ENCODE data around the gene ARG1. TPM values are rescaled to one million over a fixed set of nuclear protein-coding genes. Genes with fewer than 3 reads are reported as not detected.

The ARG1 gene
- total RNA-seq, 1 donor from 2014 or later, result not detected

DNA sequence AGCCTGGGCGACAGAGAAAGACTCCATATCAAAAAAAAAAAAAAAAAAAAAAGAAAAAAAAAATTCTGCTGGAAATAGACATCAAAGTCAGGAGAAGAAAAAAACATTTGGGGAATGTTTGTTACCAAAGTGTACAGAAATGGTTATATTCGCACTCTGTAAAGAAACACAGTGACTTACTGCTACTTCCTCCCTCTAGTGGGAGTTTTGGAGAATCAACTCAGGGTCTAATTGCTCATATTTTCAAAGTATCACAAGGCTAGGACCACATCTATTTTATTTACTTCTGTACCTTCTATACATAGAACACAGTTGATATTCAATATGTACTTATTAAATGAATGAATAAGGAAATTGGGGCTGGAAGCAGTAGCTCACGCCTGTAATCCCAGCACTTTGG is 24.4 kb downstream of the ARG1 start:
- Mint-ChIP-seq H3K36me3 (ENCODE audit: insufficient read depth) (peaks cover 36% of the 10 kb centered on the region), H3K4me3 (ENCODE audit: low read depth) (no peak overlapping the region), H3K4me1 (ENCODE audit: low read depth) (no peaks in the 10 kb centered on the region), H3K27ac (no peak overlapping the region), H3K9me3 (ENCODE audit: low read depth) (no peaks in the 10 kb centered on the region), H3K27me3 (no peaks in the 10 kb centered on the region)
- TF ChIP-seq, protein P1, sequence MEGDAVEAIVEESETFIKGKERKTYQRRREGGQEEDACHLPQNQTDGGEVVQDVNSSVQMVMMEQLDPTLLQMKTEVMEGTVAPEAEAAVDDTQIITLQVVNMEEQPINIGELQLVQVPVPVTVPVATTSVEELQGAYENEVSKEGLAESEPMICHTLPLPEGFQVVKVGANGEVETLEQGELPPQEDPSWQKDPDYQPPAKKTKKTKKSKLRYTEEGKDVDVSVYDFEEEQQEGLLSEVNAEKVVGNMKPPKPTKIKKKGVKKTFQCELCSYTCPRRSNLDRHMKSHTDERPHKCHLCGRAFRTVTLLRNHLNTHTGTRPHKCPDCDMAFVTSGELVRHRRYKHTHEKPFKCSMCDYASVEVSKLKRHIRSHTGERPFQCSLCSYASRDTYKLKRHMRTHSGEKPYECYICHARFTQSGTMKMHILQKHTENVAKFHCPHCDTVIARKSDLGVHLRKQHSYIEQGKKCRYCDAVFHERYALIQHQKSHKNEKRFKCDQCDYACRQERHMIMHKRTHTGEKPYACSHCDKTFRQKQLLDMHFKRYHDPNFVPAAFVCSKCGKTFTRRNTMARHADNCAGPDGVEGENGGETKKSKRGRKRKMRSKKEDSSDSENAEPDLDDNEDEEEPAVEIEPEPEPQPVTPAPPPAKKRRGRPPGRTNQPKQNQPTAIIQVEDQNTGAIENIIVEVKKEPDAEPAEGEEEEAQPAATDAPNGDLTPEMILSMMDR (IDR thresholded peaks at IDR 0.05; ENCODE audit: unreplicated experiment), result peak; percentile 60
- DNase-seq (ENCODE audit: low spot score, unreplicated experiment), result no peak

DNA sequence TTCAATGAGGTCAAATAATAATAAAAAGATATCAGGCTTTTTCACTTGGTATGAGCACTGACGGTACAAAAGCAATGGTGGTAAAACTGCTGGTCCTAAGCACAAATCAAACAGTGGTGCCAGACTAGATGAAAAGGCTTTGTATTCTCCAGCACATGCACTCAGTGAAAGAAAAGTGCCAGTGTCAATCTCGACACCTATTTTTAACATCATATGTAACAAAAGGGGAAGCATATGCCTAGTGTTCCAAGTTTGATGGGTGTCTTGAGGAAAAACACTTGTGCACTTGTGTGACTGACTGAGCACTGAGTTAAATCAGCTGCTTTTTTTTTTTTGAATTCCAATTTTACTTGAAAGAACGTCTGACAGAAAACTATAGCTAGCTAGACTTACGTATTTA is 27.7 kb downstream of the ARG1 start:
- TF ChIP-seq, protein P1 (IDR thresholded peaks at IDR 0.05; ENCODE audit: unreplicated experiment), result no peak
- no peaks in the 10 kb centered on the region for H3K9me3 Mint-ChIP-seq (ENCODE audit: low read depth)
- H3K27me3 Mint-ChIP-seq, result no peaks in the 10 kb centered on the region
- H3K4me3 Mint-ChIP-seq (ENCODE audit: low read depth), result no peak overlapping the region
- no peak for DNase-seq (ENCODE audit: low spot score, unreplicated experiment)
- no peaks in the 10 kb centered on the region for H3K4me1 Mint-ChIP-seq (ENCODE audit: low read depth)
- H3K36me3 Mint-ChIP-seq (ENCODE audit: insufficient read depth), result peaks cover 24% of the 10 kb centered on the region
- no peak overlapping the region for H3K27ac Mint-ChIP-seq

DNA sequence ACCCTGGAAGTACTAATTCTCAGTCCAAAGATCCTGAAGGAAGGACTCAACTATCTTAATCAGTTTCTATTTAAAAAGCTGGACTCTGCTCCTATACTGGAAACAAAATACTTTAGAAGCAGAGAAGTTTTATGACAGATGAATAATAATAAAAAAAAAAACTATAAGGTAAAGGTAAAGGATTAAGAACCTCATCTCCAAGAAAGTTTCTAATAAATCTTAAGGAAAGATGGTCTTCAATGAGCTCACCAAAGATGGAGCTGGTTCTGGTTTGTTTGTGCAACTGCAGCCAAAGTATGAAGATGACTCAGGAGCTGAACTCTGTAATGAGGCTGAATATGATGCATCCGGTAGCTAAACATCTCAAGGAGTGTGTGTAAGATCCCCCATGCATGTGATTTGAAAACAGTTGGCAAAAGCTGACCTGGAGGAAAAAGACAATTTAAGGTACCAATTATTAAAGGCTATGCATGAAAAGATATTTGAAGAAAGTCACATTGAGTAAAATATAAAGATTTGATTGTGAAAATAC is 29.8 kb downstream of the ARG1 start:
- Mint-ChIP-seq H3K27me3 (no peaks in the 10 kb centered on the region), H3K36me3 (ENCODE audit: insufficient read depth) (peaks cover 27% of the 10 kb centered on the region), H3K4me3 (ENCODE audit: low read depth) (no peak overlapping the region), H3K9me3 (ENCODE audit: low read depth) (no peaks in the 10 kb centered on the region), H3K27ac (no peak overlapping the region), H3K4me1 (ENCODE audit: low read depth) (no peaks in the 10 kb centered on the region)
- DNase-seq (ENCODE audit: low spot score, unreplicated experiment), result no peak
- TF ChIP-seq, protein P1 (IDR thresholded peaks at IDR 0.05; ENCODE audit: unreplicated experiment), result no peak

DNA sequence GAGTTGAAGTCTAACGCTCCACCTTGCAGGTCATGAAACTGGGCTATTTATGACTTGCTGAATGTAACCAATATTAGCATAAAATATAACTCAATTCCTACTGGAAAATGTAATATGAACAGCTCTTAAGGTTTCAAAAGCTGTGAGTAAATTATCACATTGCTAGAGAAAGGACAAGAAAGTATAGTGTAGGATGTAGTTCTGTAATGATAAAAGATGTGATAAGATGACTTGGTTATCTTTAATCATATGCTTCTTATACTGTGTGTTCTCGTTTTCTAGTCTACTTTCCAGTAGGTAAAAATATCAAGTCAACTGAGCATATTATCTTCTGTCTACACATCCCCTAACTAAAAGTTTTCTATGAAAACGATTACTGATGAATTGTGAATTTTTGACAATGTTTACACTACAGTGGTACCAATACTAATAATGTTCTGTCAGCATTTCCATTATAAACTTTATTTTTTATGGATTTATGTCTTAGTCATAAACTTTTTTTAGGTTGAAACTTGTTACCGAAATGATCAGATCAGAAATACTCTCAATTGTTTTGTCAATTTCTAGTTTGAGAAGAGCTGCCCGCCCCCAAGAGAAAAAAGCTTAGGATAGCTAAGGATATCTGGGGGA is 40.4 kb downstream of the ARG1 start:
- Mint-ChIP-seq H3K4me1 (ENCODE audit: low read depth) (no peaks in the 10 kb centered on the region), H3K36me3 (ENCODE audit: insufficient read depth) (peaks cover 9% of the 10 kb centered on the region), H3K9me3 (ENCODE audit: low read depth) (no peaks in the 10 kb centered on the region), H3K4me3 (ENCODE audit: low read depth) (no peak overlapping the region), H3K27me3 (no peaks in the 10 kb centered on the region), H3K27ac (no peak overlapping the region)
- no peak for DNase-seq (ENCODE audit: low spot score, unreplicated experiment)
- TF ChIP-seq, protein P1 (IDR thresholded peaks at IDR 0.05; ENCODE audit: unreplicated experiment), result no peak

DNA sequence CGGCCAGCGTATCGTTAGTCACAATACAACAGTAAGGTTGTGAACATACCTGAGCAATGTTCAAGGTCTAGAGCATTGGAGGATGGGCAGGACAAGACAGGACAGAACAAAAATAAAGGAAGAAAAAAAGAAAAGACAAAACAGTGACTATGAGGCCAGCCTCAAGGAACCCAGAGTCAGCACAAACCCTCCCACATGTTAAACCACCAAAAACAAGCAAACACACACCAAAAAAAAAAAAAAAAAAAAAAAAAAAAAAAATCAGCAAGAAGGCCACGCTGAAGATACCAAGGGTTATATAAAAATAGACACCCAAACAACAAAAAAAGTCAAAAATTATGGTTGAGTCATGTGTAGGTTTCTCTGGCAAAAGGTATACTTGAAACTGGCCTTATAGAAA is 42.2 kb downstream of the ARG1 start:
- TF ChIP-seq, protein P1 (IDR thresholded peaks at IDR 0.05; ENCODE audit: unreplicated experiment), result no peak
- H3K27me3 Mint-ChIP-seq, result no peaks in the 10 kb centered on the region
- no peak overlapping the region for H3K27ac Mint-ChIP-seq
- no peaks in the 10 kb centered on the region for H3K9me3 Mint-ChIP-seq (ENCODE audit: low read depth)
- H3K36me3 Mint-ChIP-seq (ENCODE audit: insufficient read depth), result peaks cover 10% of the 10 kb centered on the region
- no peak overlapping the region for H3K4me3 Mint-ChIP-seq (ENCODE audit: low read depth)
- DNase-seq (ENCODE audit: low spot score, unreplicated experiment), result no peak
- H3K4me1 Mint-ChIP-seq (ENCODE audit: low read depth), result no peaks in the 10 kb centered on the region
